ENCODE results near the gene PRAMEF20.
"Not testable (repeated sequence)": the region's sequence is repeated elsewhere in the genome, so short reads cannot be mapped to it uniquely, and the experiment has no call there.

PRAMEF20 gene

GRCh38 chr1:13410150-13410549 is at the start of gene PRAMEF20:
TSS of gene PRAMEF20 (plus strand) at chr1:13410450. CDS start at chr1:13416355, 5,905 bp downstream.
- DNase-seq: not testable (repeated sequence)

DNA sequence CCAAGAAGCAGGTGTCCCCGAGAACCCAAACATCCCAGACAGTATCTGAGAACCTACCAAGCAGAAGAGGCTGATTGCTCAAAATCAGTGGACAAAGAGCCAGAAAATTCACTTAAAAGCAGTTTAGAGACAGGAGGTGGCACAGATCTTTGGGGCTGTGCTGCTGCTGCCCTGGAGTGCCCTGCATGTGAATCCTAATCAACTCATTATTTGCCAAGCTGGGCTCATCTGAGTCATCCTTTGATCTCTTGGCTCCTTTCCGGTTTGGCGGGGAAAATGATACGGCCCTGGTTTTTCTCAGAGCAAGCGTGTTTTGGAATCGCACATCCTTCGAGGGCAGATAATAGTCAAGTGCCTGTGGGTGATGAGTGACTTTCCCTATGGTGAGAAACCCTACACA is 47.9 kb upstream of the PRAMEF20 start:
- not testable (repeated sequence) for DNase-seq

- DNase-seq: not testable (repeated sequence)
Observed at GRCh38 chr1:13364928-13365327, 45.3 kb upstream of the PRAMEF20 start.

GRCh38 chr1:13366536-13366935 is 43.7 kb upstream of the PRAMEF20 start:
- DNase-seq: not testable (repeated sequence)

DNA sequence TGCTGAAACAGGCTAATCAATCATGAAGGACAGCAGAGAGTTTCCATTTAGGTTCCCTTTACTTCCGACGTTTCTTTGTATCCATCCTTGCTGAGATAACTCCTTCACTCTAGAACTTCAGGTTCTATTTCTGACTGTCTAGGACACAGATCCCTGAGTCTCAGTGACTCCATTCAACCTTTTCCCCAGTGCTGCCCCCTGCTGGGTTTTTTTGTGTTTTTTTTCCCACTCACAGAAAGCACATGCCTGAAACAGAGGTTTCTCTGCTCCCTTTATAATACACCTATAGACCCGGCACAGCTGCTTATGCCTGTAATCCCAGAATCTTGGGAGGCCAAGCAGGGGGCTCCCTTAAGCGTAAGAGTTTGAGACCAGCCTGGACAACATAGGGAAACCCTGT is 41.7 kb upstream of the PRAMEF20 start:
- DNase-seq: not testable (repeated sequence)

- DNase-seq: not testable (repeated sequence)
Observed at GRCh38 chr1:13378983-13379382, 31.3 kb upstream of the PRAMEF20 start.

DNA sequence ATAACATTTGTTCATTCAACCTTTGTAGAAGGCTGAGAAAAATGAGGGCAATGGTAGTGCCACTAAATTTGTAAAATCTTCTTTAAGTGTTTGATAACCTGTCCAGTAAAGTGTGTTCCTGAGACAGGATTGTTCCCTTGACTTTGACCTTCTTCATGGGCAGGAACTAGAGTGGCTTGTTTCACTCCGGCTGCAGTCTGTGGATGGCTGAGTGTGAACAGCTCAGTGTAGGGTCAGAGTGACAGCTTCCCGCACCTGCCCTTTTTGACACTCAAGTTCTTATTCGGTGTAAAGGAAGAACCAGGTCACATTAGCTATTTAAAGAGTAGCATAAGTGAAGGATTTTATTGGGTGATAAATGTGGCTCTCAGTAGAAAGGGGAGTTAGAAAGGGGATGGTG is 29.9 kb upstream of the PRAMEF20 start:
- not testable (repeated sequence) for DNase-seq

DNA sequence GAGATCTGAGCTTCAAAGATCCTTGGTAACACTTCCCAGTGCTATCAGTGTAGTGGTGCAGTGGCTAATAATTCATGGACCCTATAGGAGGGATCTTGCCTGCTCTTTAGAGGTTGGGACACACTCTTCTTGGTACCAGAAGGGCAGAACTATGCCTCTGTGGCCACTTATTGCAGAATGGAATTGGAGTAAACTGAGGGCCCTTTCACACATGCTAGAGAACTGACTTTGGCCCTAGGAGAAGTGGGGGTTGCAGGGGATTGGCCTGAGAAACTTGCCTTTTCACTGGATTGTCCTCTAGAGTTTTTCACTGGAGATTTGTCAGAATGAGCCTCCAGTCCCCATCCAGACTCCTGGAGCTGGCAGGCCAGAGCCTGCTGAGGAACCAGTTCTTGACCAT is 20.9 kb upstream of the PRAMEF20 start, which contains the start of gene PRAMEF17:
TSS of gene PRAMEF17 (plus strand) at position 301 of the 400 bp plus-strand sequence. CDS start at position 327, 26 bp downstream.
- not testable (repeated sequence) for DNase-seq

- not testable (repeated sequence) for DNase-seq
Observed at GRCh38 chr1:13393004-13393403, 17.2 kb upstream of the PRAMEF20 start.

GRCh38 chr1:13394761-13395160 is 15.5 kb upstream of the PRAMEF20 start:
- not testable (repeated sequence) for DNase-seq

- DNase-seq: not testable (repeated sequence)
Observed at GRCh38 chr1:13395311-13395710, 14.9 kb upstream of the PRAMEF20 start.

DNA sequence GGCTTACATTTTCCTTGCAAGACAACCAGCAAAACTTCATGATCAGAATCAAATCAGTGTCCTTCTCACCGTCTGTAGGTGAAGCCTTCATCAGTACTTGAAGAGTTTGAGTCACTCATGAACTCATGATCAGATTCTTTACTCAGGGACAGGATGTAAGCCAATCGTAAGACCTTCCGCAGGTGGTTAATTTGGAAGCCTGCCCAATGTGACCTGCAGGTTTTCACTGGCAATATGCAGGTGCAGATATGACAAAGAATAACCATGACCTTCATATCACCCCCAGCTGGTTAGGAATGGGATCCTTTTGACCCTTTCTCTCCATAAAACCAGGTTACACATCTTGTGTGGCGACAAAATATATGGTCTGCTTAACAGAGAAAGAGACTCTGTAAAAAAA is 2.4 kb upstream of the PRAMEF20 start:
- DNase-seq: no peak

DNA sequence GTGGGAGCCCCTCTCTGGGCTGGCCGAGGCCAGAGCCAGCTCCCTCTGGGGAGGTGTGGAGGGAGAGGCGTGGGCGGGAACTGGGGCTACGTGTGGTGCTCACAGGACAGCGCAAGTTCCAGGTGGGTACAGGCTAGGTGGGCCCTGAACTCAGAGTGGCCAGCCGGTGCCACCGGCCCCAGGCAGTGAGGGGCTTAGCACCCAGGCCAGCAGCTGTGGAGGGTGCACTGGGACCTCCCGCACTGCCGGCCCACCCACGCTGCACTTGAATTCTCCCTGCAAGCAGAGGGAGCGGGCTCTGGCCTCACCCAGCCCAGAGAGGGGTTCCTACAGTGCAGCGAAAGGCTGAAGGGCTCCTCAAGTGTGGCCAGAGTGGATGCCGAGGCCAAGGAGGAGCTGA is 20.2 kb downstream of the PRAMEF20 start:
- no peak for DNase-seq

DNA sequence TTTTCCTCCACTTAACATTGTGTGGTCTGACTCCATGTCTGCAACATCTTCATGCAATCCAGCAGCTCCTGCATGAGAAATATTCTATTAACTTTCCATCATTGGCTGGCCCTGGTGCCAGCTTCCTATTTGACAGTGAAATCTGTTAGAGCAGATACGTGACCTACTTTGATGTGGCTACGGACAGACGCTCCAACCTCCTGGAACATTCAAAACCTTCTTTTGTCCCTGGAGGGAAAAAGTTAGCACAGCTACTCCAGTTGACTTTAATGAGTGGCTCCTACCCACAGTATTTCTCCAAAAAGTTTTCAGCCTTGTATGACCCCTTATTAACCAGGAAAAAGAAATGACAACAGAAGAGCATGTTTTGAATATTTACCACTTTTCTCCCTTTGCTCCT is 22.0 kb downstream of the PRAMEF20 start:
- DNase-seq: no peak

DNA sequence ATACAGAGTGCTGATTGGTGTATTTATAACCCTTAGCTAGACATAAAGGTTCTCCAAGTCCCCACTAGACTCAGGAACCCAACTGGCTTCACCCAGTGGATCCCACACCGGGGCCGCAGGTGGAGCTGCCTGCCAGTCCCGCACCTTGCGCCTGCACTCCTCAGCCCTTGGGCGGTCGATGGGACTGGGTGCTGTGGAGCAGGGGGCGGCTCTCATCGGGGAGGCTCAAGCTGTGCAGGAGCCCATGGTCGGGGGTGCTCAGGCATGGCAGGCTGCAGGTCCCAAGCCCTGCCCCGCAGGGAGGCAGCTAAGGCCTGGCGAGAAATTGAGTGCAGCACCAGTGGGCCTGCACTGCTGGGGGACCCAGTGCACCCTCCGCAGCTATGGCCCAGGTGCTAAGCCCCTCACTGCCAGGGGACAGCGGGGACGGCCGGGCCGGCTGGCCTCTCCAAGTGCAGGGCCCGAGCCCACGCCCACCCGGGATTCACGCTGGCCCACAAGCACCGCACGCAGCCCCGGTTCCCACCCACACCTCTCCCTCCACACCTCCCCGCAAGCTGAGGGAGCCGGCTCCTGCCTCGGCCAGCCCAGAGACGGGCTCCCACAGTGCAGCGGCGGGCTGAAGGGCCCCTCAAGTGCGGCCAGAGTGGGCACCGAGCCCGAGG is 23.6 kb downstream of the PRAMEF20 start:
- not testable (repeated sequence) for DNase-seq

GRCh38 chr1:13435458-13435857 is 25.2 kb downstream of the PRAMEF20 start:
- DNase-seq: no peak

GRCh38 chr1:13439104-13439783 is 29.0 kb downstream of the PRAMEF20 start:
- not testable (repeated sequence) for DNase-seq

- DNase-seq: no peak
Observed at GRCh38 chr1:13443335-13443979, 33.2 kb downstream of the PRAMEF20 start.

DNA sequence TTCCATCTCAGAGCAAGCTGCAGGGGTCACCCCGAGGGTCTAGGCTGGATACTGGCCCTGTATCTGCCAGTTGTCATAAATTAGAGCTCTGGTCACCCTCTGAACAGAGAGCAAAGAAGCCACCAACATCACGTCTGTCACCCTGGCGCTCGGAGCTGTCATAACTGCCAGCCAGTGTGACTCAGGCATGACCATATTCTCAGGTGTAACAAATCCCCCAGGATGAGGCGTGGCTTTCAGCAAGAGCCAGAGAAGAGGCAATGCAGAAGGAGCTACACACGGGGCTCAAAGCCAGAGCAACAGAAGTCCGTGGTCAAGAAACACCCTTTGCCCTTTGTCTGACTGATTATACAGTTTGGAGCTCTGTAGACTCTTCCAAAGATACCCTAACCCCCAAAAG is 40.0 kb downstream of the PRAMEF20 start:
- DNase-seq: no peak

DNA sequence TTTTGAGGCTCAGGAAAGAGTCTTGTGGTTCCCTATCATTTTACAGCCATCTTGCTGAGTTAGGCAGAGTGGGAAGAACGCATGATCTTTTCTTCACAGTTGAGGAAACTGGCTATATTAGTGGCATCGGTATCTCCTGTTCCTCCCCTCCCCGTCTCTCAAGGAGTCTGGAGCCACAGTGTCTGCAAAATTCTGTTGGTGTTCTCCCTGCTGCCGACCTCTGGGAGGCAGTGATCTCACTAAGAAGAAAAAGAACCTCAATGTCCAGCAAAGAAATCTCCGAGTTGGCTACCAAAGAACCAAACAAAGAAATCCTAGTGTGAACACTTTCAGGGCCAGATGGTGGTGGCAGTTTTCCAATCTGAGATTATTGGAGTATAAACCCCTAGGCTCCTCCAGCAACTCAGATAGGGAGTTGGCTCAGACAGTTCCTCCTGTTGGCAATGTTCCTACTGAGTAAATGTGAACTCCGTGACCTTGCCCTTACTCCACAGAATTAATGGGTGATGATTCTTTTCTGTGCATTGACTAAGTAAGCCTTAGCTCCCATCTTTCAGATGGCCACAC is 41.2 kb downstream of the PRAMEF20 start:
- DNase-seq: no peak

GRCh38 chr1:13456904-13457532 is 46.8 kb downstream of the PRAMEF20 start:
- DNase-seq: no peak

- DNase-seq: no peak
Observed at GRCh38 chr1:13461977-13462376, 51.7 kb downstream of the PRAMEF20 start.

- no peak for DNase-seq
Observed at GRCh38 chr1:13462682-13463081, 52.4 kb downstream of the PRAMEF20 start.
